NCI-H2171 (cell line): ENCODE data around the gene CEBPB.

ENCODE experiments used
- DNase-seq: peaks from one replicate; lab custom pipeline; 2025; lab: John Stamatoyannopoulos, UW

Gene CEBPB

GRCh38 chr20:50213531-50214106, 23.0 kb downstream of the CEBPB start:
- DNase-seq = no peak

GRCh38 chr20:50214226-50215024, 23.8 kb downstream of the CEBPB start:
- DNase-seq = no peak

- DNase-seq = no peak
Measured at GRCh38 chr20:50215101-50215690, 24.6 kb downstream of the CEBPB start.

GRCh38 chr20:50215926-50216325, 25.3 kb downstream of the CEBPB start:
- no peak for DNase-seq

GRCh38 chr20:50216543-50217206, 26.0 kb downstream of the CEBPB start:
- peak; percentile 66 for DNase-seq

GRCh38 chr20:50217207-50217949, 26.7 kb downstream of the CEBPB start:
- DNase-seq = no peak

GRCh38 chr20:50218987-50219435, 28.4 kb downstream of the CEBPB start:
- DNase-seq = peak; percentile 33

GRCh38 chr20:50219600-50219999, 29.0 kb downstream of the CEBPB start:
- DNase-seq = no peak

- DNase-seq = no peak
Measured at GRCh38 chr20:50220093-50220893, 29.7 kb downstream of the CEBPB start.

- DNase-seq = no peak
Measured at GRCh38 chr20:50220894-50221365, 30.3 kb downstream of the CEBPB start.

GRCh38 chr20:50221501-50222308, 31.1 kb downstream of the CEBPB start:
- no peak for DNase-seq

GRCh38 chr20:50222309-50223038, 31.8 kb downstream of the CEBPB start:
- no peak for DNase-seq

- DNase-seq = no peak
Measured at GRCh38 chr20:50223039-50224005, 32.7 kb downstream of the CEBPB start.

GRCh38 chr20:50224052-50224451, 33.4 kb downstream of the CEBPB start:
- DNase-seq = no peak

- no peak for DNase-seq
Measured at GRCh38 chr20:50224531-50225255, 34.1 kb downstream of the CEBPB start.

GRCh38 chr20:50226093-50226974, 35.7 kb downstream of the CEBPB start:
- DNase-seq = no peak
